Ishikawa (cell line): Measurements from ENCODE around the gene CNTN1.

ENCODE experiments used
- CEBPB ChIP-seq: IDR thresholded peaks from 2 replicates; pipeline ENCODE4 v1.6.1; 2012
- CREB1 ChIP-seq: IDR thresholded peaks from 2 replicates; pipeline ENCODE4 v1.6.1; 2012; ENCODE audit warnings: low read depth
- EGR1 ChIP-seq: IDR thresholded peaks from 2 replicates; pipeline ENCODE4 v1.6.1; 2012
- EP300 ChIP-seq: IDR thresholded peaks from 2 replicates; pipeline ENCODE4 v1.6.1; 2012; ENCODE audit warnings: borderline replicate concordance
- FOXM1 ChIP-seq: IDR thresholded peaks from 2 replicates; pipeline ENCODE4 v1.6.1; 2012; ENCODE audit warnings: low read depth, borderline replicate concordance
- NFIC ChIP-seq: IDR thresholded peaks from 2 replicates; pipeline ENCODE4 v1.6.1; 2012
- RAD21 ChIP-seq: IDR thresholded peaks from 2 replicates; pipeline ENCODE4 v1.6.1; 2012; ENCODE audit warnings: low read depth
- TAF1 ChIP-seq: IDR thresholded peaks from 2 replicates; pipeline ENCODE4 v1.6.1; 2012; ENCODE audit warnings: low read depth, mild to moderate bottlenecking
- TCF12 ChIP-seq: IDR thresholded peaks from 2 replicates; pipeline ENCODE4 v1.6.1; 2012; ENCODE audit warnings: low read depth
- TEAD4 ChIP-seq: IDR thresholded peaks from 2 replicates; pipeline ENCODE4 v1.6.1; 2012
- YY1 ChIP-seq: IDR thresholded peaks from 2 replicates; pipeline ENCODE4 v1.6.1; 2012; ENCODE audit warnings: low read depth
- ZBTB7A ChIP-seq: IDR thresholded peaks from 2 replicates; pipeline ENCODE4 v1.6.1; 2012; ENCODE audit warnings: low read depth
- TF ChIP-seq, protein P1 (sequence below): IDR thresholded peaks from 2 replicates; pipeline ENCODE4 v1.6.1; 2012; ENCODE audit warnings: low read depth, mild to moderate bottlenecking
- TF ChIP-seq, protein P2 (sequence below): IDR thresholded peaks from 2 replicates; pipeline ENCODE4 v1.6.1; 2012
- TF ChIP-seq, protein P3 (sequence below): IDR thresholded peaks from 2 replicates; pipeline ENCODE4 v1.6.1; 2012

The CNTN1 gene

DNA sequence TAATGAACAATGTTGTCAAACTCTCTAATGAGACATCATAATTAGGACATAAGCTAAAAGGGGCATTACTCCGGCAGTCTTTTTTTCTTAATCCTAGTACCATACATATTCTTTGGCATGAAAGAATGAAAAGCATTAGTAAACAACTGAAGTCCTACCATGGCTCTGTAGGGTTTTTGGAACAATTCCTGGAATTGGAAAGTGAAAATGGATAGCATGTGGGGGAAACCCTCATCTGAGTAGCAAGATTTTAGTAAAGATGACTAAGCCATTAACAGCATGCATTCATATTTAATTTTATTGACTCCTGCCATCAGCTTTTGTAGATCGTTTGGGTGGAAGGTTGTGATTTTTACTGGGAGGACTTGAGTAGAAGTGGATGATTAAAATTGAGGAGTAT is 279.7 kb downstream of the CNTN1 start:
- no peak for TF ChIP-seq YY1
- no peak for TF ChIP-seq ZBTB7A
- TF ChIP-seq, protein P1, sequence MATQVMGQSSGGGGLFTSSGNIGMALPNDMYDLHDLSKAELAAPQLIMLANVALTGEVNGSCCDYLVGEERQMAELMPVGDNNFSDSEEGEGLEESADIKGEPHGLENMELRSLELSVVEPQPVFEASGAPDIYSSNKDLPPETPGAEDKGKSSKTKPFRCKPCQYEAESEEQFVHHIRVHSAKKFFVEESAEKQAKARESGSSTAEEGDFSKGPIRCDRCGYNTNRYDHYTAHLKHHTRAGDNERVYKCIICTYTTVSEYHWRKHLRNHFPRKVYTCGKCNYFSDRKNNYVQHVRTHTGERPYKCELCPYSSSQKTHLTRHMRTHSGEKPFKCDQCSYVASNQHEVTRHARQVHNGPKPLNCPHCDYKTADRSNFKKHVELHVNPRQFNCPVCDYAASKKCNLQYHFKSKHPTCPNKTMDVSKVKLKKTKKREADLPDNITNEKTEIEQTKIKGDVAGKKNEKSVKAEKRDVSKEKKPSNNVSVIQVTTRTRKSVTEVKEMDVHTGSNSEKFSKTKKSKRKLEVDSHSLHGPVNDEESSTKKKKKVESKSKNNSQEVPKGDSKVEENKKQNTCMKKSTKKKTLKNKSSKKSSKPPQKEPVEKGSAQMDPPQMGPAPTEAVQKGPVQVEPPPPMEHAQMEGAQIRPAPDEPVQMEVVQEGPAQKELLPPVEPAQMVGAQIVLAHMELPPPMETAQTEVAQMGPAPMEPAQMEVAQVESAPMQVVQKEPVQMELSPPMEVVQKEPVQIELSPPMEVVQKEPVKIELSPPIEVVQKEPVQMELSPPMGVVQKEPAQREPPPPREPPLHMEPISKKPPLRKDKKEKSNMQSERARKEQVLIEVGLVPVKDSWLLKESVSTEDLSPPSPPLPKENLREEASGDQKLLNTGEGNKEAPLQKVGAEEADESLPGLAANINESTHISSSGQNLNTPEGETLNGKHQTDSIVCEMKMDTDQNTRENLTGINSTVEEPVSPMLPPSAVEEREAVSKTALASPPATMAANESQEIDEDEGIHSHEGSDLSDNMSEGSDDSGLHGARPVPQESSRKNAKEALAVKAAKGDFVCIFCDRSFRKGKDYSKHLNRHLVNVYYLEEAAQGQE: no peak
- no peak for TF ChIP-seq CEBPB
- TF ChIP-seq, protein P2, sequence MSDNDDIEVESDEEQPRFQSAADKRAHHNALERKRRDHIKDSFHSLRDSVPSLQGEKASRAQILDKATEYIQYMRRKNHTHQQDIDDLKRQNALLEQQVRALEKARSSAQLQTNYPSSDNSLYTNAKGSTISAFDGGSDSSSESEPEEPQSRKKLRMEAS: no peak
- no peak for TF ChIP-seq EP300
- TF ChIP-seq, protein P3, sequence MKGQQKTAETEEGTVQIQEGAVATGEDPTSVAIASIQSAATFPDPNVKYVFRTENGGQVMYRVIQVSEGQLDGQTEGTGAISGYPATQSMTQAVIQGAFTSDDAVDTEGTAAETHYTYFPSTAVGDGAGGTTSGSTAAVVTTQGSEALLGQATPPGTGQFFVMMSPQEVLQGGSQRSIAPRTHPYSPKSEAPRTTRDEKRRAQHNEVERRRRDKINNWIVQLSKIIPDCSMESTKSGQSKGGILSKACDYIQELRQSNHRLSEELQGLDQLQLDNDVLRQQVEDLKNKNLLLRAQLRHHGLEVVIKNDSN: no peak
- no peak for TF ChIP-seq TAF1
- no peak for TF ChIP-seq NFIC
- no peak for TF ChIP-seq RAD21
- TF ChIP-seq TCF12: no peak
- no peak for TF ChIP-seq FOXM1

DNA sequence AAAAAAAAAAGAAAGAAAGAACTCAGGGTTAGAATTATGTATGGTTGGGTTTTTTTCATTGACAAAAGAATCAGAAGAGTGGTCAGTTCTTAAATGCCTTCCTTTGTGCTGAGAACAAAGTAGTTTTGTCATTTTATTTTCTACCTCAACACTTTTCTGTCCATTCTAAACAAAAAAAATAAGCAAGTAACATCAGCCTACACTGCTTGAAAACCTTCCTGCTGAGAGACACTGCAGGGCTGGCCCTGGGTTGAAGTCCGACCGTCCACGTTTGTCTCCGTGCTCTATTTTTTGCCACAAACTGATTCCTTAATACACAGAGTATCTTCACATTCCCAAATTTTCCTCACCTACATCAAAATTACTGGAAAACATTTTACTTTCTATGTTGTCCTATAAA is 284.3 kb downstream of the CNTN1 start:
- TF ChIP-seq, protein P3: no peak
- no peak for TF ChIP-seq CREB1
- TF ChIP-seq, protein P2: no peak
- no peak for TF ChIP-seq TEAD4
- TF ChIP-seq, protein P1: no peak
- no peak for TF ChIP-seq FOXM1
- no peak for TF ChIP-seq EGR1
- TF ChIP-seq NFIC: no peak
- TF ChIP-seq TCF12: no peak
- no peak for TF ChIP-seq CEBPB
- no peak for TF ChIP-seq ZBTB7A
- no peak for TF ChIP-seq TAF1
- no peak for TF ChIP-seq RAD21
- no peak for TF ChIP-seq EP300
- no peak for TF ChIP-seq YY1

DNA sequence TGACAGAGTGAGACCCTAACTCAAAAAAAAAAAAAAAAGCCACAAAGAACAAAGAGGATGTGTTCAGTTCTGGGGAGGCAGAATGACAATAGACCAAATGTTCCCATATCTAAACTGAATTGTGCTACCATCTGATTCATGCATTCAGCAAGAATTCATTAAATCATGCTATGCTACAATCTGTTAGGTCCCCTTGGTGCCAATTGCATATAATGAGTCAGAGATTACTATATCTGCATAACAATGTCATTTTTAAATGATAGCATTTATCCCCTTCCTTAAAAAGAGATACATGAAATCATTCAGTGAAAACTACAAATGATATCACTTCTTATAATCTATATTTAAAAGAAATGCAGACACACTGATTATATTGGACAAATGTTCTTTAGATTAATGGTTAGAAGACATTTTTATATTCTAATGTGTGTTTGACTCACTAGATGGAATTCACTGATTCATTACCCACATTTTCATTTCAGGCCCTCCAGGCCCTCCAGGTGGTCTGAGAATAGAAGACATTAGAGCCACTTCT is 288.3 kb downstream of the CNTN1 start:
- TF ChIP-seq TCF12 (no peak), CREB1 (no peak), ZBTB7A (no peak), NFIC (no peak), CEBPB (no peak), FOXM1 (no peak), TAF1 (no peak), EP300 (no peak), EGR1 (no peak), RAD21 (no peak), YY1 (no peak), TEAD4 (no peak)
- TF ChIP-seq, protein P1: no peak
- TF ChIP-seq, protein P2: no peak

DNA sequence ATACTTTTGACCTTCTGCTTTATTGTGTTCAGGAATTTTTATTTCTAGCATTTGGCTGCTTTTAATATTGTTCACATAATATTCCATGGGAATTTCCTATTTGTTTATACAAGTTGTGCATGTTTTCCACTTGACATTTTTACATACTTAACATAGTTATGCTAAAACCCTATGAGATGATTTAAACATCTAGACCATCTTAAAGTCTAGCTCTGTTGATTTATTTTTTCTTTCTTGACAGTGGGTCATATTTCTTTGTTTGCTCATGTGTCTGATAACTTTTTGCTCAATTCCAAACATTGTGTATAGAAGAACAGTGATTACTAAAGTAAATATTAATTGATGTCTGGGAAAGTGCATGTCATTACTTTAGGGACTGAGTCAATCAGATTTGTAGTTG is 293.8 kb downstream of the CNTN1 start:
- TF ChIP-seq TEAD4: 0 out of 2 replicates have a peak, but pooled peaks have one; percentile 31
- TF ChIP-seq EP300: peak; percentile 46; the same call in 1 of the 2 replicates
- peak; percentile 70 for TF ChIP-seq FOXM1
- TF ChIP-seq YY1: no peak
